H1 (cell line): ENCODE data around the gene LRRC49. TPM values are rescaled to one million over a fixed set of nuclear protein-coding genes. Genes with fewer than 3 reads are reported as not detected.

ENCODE experiments used
- BRCA1 ChIP-seq: IDR thresholded peaks from 2 replicates; pipeline ENCODE4 v1.6.1; 2012; ENCODE audit warnings: low read depth, low read length, improper control_type of control experiment
- RXRA ChIP-seq: IDR thresholded peaks from 2 replicates; pipeline ENCODE4 v1.6.1; 2011; ENCODE audit warnings: low read depth, mild to moderate bottlenecking, low read length, moderate library complexity; ENCODE audit not compliant: insufficient read depth
- SIX5 ChIP-seq: IDR thresholded peaks from 2 replicates; pipeline ENCODE4 v1.6.1; 2011; ENCODE audit warnings: mild to moderate bottlenecking, low read depth, low read length
- TAF1 ChIP-seq: IDR thresholded peaks from 2 replicates; pipeline ENCODE4 v1.6.1; 2011; ENCODE audit warnings: mild to moderate bottlenecking, low read depth, low read length
- TCF12 ChIP-seq: IDR thresholded peaks from 2 replicates; pipeline ENCODE4 v1.6.1; 2011; ENCODE audit warnings: low read depth, mild to moderate bottlenecking, low read length
- TEAD4 ChIP-seq: IDR thresholded peaks from 2 replicates; pipeline ENCODE4 v1.6.1; 2012; ENCODE audit warnings: low read depth, low read length, inconsistent platforms, mixed read lengths
- polyA plus RNA-seq, 7 experiments: library from polyadenylated mRNA; depleted of rRNA in 3 of 7; stranded (reverse) in 5 of 7; unstranded in 2 of 7; fragments of >200 nt in 5 of 7; fragments of 200-250 nt in 2 of 7; gene quantifications; 1 replicate in 5 of 7; 2 replicates in 1 of 7; 4 replicates in 1 of 7; pipeline versions ENCODE4 v1.2.1 to v1.2.3, GENCODE V29; 2011 to 2013; ENCODE audit warnings: missing spikeins in 2 of 7, mixed read lengths in 2 of 7
- total RNA-seq: library from RNA; stranded (reverse); fragmentation: NEBNext Ultra II Directional; extraction: Animal tissue kit (Norgen Biotek cat#: 25700); gene quantifications from 2 replicates; pipeline ENCODE4 v1.2.1, GENCODE V29; 2021

The LRRC49 gene
- total and polyA plus RNA-seq, 2 of the 8 experiments (the other 6 are each of a cell fraction or from before 2014, with no cell fraction given), result 5.0 to 10.4 TPM

DNA sequence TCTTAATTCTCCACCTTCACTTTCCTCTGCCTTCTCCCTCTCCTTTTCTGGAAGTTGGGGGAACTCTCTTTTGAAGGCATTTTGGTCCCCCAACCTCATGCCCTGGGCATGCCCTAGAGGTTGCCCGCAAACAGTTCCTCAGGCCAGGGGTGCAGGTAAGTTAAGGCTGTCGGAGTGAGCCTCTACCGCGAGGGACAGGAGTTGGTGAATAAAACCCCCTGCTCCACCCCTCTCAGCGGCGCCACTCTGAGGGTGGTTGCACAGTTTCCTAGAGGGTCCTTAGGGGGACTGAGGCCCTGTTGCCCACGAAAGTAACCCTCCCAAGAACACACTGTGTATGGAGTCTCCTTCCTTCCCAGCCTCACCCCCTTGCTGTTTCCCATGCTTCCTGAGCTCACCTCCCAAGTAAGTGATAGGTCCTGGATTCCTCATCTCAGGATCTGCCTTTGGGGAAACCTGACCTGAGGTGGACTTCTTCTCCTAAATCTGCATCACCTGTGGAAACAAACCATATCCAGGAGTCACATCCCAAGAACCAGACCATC, 199.5 kb downstream of the LRRC49 start (continued):
- TF ChIP-seq TCF12 (no peak), RXRA (no peak), TEAD4 (no peak), TAF1 (no peak), BRCA1 (no peak), SIX5 (no peak)
